Measurements from ENCODE around the gene NXPE4. TPM values are rescaled to one million over a fixed set of nuclear protein-coding genes. Genes with fewer than 3 reads are reported as not detected.
"Not testable (repeated sequence)": the region's sequence is repeated elsewhere in the genome, so short reads cannot be mapped to it uniquely, and the experiment has no call there.

The NXPE4 gene
- total RNA-seq, result not detected in 2 replicates

- intact Hi-C loops (cut with micrococcal nuclease), result no loop called here
These were observed at the start of gene NXPE4 for GRCh38 chr11:114595571-114595970. Gene NXPE4, minus strand, starts transcription at chr11:114595786. Its CDS starts 1,027 bp downstream, at chr11:114594759.

GRCh38 chr11:114639440-114639839, 43.9 kb upstream of the NXPE4 start:
- intact Hi-C loops (cut with micrococcal nuclease), result loop anchor here (10.0 kb wide), 1 partner anchor 235 kb away; the partner anchor contains the start of genes C11orf71 and RBM7

GRCh38 chr11:114631445-114631965, 35.9 kb upstream of the NXPE4 start:
- intact Hi-C loops (cut with micrococcal nuclease), result loop anchor here (2.0 to 10.0 kb wide), 4 partner anchors 27 to 591 kb away; partner anchors contain the start of genes C11orf71, RBM7 and REXO2

- intact Hi-C loops (cut with micrococcal nuclease), result no loop called here
These were observed 29.7 kb upstream of the NXPE4 start for GRCh38 chr11:114625294-114625693.

GRCh38 chr11:114624455-114625207, 29.0 kb upstream of the NXPE4 start:
- intact Hi-C loops (cut with micrococcal nuclease), result no loop called here

- intact Hi-C loops (cut with micrococcal nuclease), result no loop called here
These were observed 28.1 kb upstream of the NXPE4 start for GRCh38 chr11:114623720-114624119.

GRCh38 chr11:114622858-114623257, 27.3 kb upstream of the NXPE4 start:
- intact Hi-C loops (cut with micrococcal nuclease), result no loop called here

- intact Hi-C loops (cut with micrococcal nuclease), result no loop called here
These were observed 26.6 kb upstream of the NXPE4 start for GRCh38 chr11:114621950-114622809.

GRCh38 chr11:114621072-114621471, 25.5 kb upstream of the NXPE4 start:
- intact Hi-C loops (cut with micrococcal nuclease), result no loop called here

- intact Hi-C loops (cut with micrococcal nuclease), result no loop called here
These were observed 24.1 kb upstream of the NXPE4 start for GRCh38 chr11:114619659-114620173.

- intact Hi-C loops (cut with micrococcal nuclease), result no loop called here
These were observed 22.6 kb upstream of the NXPE4 start for GRCh38 chr11:114618139-114618538.

- intact Hi-C loops (cut with micrococcal nuclease), result no loop called here
These were observed 21.9 kb upstream of the NXPE4 start for GRCh38 chr11:114617157-114618124.

- intact Hi-C loops (cut with micrococcal nuclease), result no loop called here
These were observed 20.9 kb upstream of the NXPE4 start for GRCh38 chr11:114616516-114616915.

- intact Hi-C loops (cut with micrococcal nuclease), result no loop called here
These were observed 20.1 kb upstream of the NXPE4 start for GRCh38 chr11:114615448-114616361.

GRCh38 chr11:114614127-114614720, 18.6 kb upstream of the NXPE4 start:
- intact Hi-C loops (cut with micrococcal nuclease), result no loop called here

- intact Hi-C loops (cut with micrococcal nuclease), result not testable (repeated sequence)
These were observed 17.5 kb upstream of the NXPE4 start for GRCh38 chr11:114613094-114613493.

- intact Hi-C loops (cut with micrococcal nuclease), result no loop called here
These were observed 17.1 kb upstream of the NXPE4 start for GRCh38 chr11:114612686-114613085.

- intact Hi-C loops (cut with micrococcal nuclease), result not testable (repeated sequence)
These were observed 16.6 kb upstream of the NXPE4 start for GRCh38 chr11:114612199-114612598.
